Inflammatory macrophage treated with lipopolysaccharide for 4 hours (primary cell): ENCODE results near the gene DAB1.

ENCODE experiments used
- DNase-seq: peaks from one replicate; pipeline ENCODE4 v3.0.0-alpha.2; 2020

Gene DAB1

GRCh38 chr1:57007948-57008347, 415.9 kb downstream of the DAB1 start:
- no peak for DNase-seq

- no peak for DNase-seq
These were observed 416.4 kb downstream of the DAB1 start for GRCh38 chr1:57007472-57007871.

GRCh38 chr1:57003398-57004139, 420.3 kb downstream of the DAB1 start:
- DNase-seq, result no peak

GRCh38 chr1:56995414-56996100, 428.3 kb downstream of the DAB1 start:
- DNase-seq, result no peak

GRCh38 chr1:56993475-56993874, 430.4 kb downstream of the DAB1 start:
- DNase-seq, result no peak

- no peak for DNase-seq
These were observed 431.3 kb downstream of the DAB1 start for GRCh38 chr1:56992318-56993125.

- DNase-seq, result no peak
These were observed 432.3 kb downstream of the DAB1 start for GRCh38 chr1:56991576-56991975.

- no peak for DNase-seq
These were observed 437.5 kb downstream of the DAB1 start for GRCh38 chr1:56986397-56986796.

- DNase-seq, result no peak
These were observed 438.0 kb downstream of the DAB1 start for GRCh38 chr1:56985857-56986256.

GRCh38 chr1:56983484-56983883, 440.4 kb downstream of the DAB1 start:
- DNase-seq, result no peak

GRCh38 chr1:56979986-56980755, 443.7 kb downstream of the DAB1 start:
- no peak for DNase-seq

- DNase-seq, result no peak
These were observed 445.0 kb downstream of the DAB1 start for GRCh38 chr1:56978819-56979218.

- no peak for DNase-seq
These were observed 445.9 kb downstream of the DAB1 start for GRCh38 chr1:56977910-56978309.

GRCh38 chr1:56975446-56975845, 448.4 kb downstream of the DAB1 start:
- DNase-seq, result no peak

- peak; percentile 72 for DNase-seq
These were observed 449.7 kb downstream of the DAB1 start for GRCh38 chr1:56973923-56974742.

GRCh38 chr1:56972976-56973375, 450.9 kb downstream of the DAB1 start:
- DNase-seq, result no peak

GRCh38 chr1:56970280-56970679, 453.6 kb downstream of the DAB1 start:
- no peak for DNase-seq

GRCh38 chr1:56968878-56969495, 454.9 kb downstream of the DAB1 start:
- no peak for DNase-seq

GRCh38 chr1:56967900-56968832, 455.7 kb downstream of the DAB1 start:
- no peak for DNase-seq

GRCh38 chr1:56967355-56967754, 456.5 kb downstream of the DAB1 start:
- no peak for DNase-seq

- DNase-seq, result no peak
These were observed 457.2 kb downstream of the DAB1 start for GRCh38 chr1:56966698-56966999.
